WTC11 (cell line): ENCODE results near the gene SLC2A10. TPM values are rescaled to one million over a fixed set of nuclear protein-coding genes. Genes with fewer than 3 reads are reported as not detected.

Experiments
- ATAC-seq: fragments of 200-7000 bp; cut with Tn5 transposase; 2 replicates; pipeline ENCODE4 v1.10.0; 2021; ENCODE audit warnings: mild to moderate bottlenecking, moderate library complexity
- CTCF ChIA-PET: fragments of 300-600 bp; sonication (Branson Sonifier 250); formaldehyde crosslinking; loops from one replicate; lab custom pipeline; 2021; ENCODE audit warnings: antibody characterized with exemption; lab: Charles Lee
- POLR2A ChIA-PET: fragments of 350-600 bp; sonication (Branson Sonifier 250); formaldehyde crosslinking; loops from one replicate; lab custom pipeline; 2021; ENCODE audit warnings: antibody characterized with exemption; lab: Charles Lee
- DNase-seq: peaks from one replicate; pipeline ENCODE4 v3.0.0; 2021; ENCODE audit warnings: low spot score
- H3K27ac Mint-ChIP-seq: 2 replicates; pipeline ENCODE4 v1.8.0; 2021; ENCODE audit warnings: mixed read lengths
- H3K27me3 Mint-ChIP-seq: 2 replicates; pipeline ENCODE4 v1.8.0; 2021; ENCODE audit warnings: low read depth, mild to moderate bottlenecking, moderate library complexity, mixed read lengths
- H3K36me3 Mint-ChIP-seq: 2 replicates; pipeline ENCODE4 v1.8.0; 2021; ENCODE audit warnings: mixed read lengths
- H3K4me1 Mint-ChIP-seq: 2 replicates; pipeline ENCODE4 v1.8.0; 2022; ENCODE audit warnings: mixed read lengths
- H3K4me3 Mint-ChIP-seq: 2 replicates; pipeline ENCODE4 v1.8.0; 2021; ENCODE audit warnings: mild to moderate bottlenecking, moderate library complexity, mixed read lengths
- H3K9me3 Mint-ChIP-seq: 2 replicates; pipeline ENCODE4 v1.8.0; 2021; ENCODE audit warnings: mixed read lengths
- AR ChIP-seq: fragments of 250-450 bp; sonication (Bioruptor Pico); IDR thresholded peaks from 2 replicates; pipeline ENCODE4 v1.9.0; 2021; ENCODE audit warnings: mild to moderate bottlenecking
- ATF3 ChIP-seq: sonication (generic); formaldehyde crosslinking; conservative IDR thresholded peaks from 2 replicates; pipeline ENCODE4 v1.8.1; 2022; ENCODE audit warnings: mild to moderate bottlenecking, missing genetic modification reagents
- E2F4 ChIP-seq: sonication (generic); formaldehyde crosslinking; IDR thresholded peaks from 2 replicates; pipeline ENCODE4 v1.8.1; 2022; ENCODE audit warnings: low read depth, mild to moderate bottlenecking, moderate library complexity, missing genetic modification reagents, borderline replicate concordance
- FOXK1 ChIP-seq: sonication (generic); formaldehyde crosslinking; IDR thresholded peaks from 2 replicates; pipeline ENCODE4 v1.8.0; 2022; ENCODE audit warnings: mild to moderate bottlenecking, moderate library complexity, missing genetic modification reagents
- MYBL2 ChIP-seq: sonication (generic); formaldehyde crosslinking; IDR thresholded peaks from 2 replicates; pipeline ENCODE4 v1.8.1; 2023; ENCODE audit warnings: mild to moderate bottlenecking, moderate library complexity, missing genetic modification reagents
- NFATC4 ChIP-seq: fragments of 250-450 bp; sonication (Bioruptor Pico); IDR thresholded peaks from 2 replicates; pipeline ENCODE4 v1.9.0; 2021; ENCODE audit warnings: mild to moderate bottlenecking
- RORB ChIP-seq: fragments of 250-450 bp; sonication (Bioruptor Pico); IDR thresholded peaks from 2 replicates; pipeline ENCODE4 v1.9.0; 2021; ENCODE audit warnings: mild to moderate bottlenecking
- SMAD4 ChIP-seq: sonication (generic); formaldehyde crosslinking; IDR thresholded peaks from 2 replicates; pipeline ENCODE4 v1.8.0; 2022; ENCODE audit warnings: mild to moderate bottlenecking, missing genetic modification reagents
- TEAD1 ChIP-seq: sonication (generic); formaldehyde crosslinking; IDR thresholded peaks from 2 replicates; pipeline ENCODE4 v1.8.0; 2022; ENCODE audit warnings: mild to moderate bottlenecking, missing genetic modification reagents
- ZNF121 ChIP-seq: sonication (generic); formaldehyde crosslinking; IDR thresholded peaks from 2 replicates; pipeline ENCODE4 v1.8.0; 2023; ENCODE audit warnings: missing genetic modification reagents
- ZNF416 ChIP-seq: fragments of 250-450 bp; sonication (Bioruptor Pico); IDR thresholded peaks from 2 replicates; pipeline ENCODE4 v1.9.0; 2021; ENCODE audit warnings: mild to moderate bottlenecking, inconsistent platforms
- total RNA-seq: library from RNA; stranded (reverse); gene quantifications from 3 replicates; pipeline ENCODE4 v1.2.3, GENCODE V29; 2021
- TF ChIP-seq, protein P1 (sequence below): sonication (generic); formaldehyde crosslinking; IDR thresholded peaks from 2 replicates; pipeline ENCODE4 v1.8.1; 2023; ENCODE audit warnings: mild to moderate bottlenecking, moderate library complexity, missing genetic modification reagents
- TF ChIP-seq, protein P2 (sequence below): fragments of 250-450 bp; sonication (Bioruptor Pico); IDR thresholded peaks from 2 replicates; pipeline ENCODE4 v1.9.0; 2021; ENCODE audit warnings: mild to moderate bottlenecking
- TF ChIP-seq, protein P3 (sequence below): sonication (generic); formaldehyde crosslinking; IDR thresholded peaks from 2 replicates; pipeline ENCODE4 v1.8.1; 2022; ENCODE audit warnings: mild to moderate bottlenecking, moderate library complexity, missing genetic modification reagents
- TF ChIP-seq, protein P4 (sequence below): sonication (generic); formaldehyde crosslinking; IDR thresholded peaks from 2 replicates; pipeline ENCODE4 v1.8.1; 2023; ENCODE audit warnings: mild to moderate bottlenecking, missing genetic modification reagents
- TF ChIP-seq, protein P5 (sequence below): sonication (generic); formaldehyde crosslinking; IDR thresholded peaks from 2 replicates; pipeline ENCODE4 v1.8.1; 2022; ENCODE audit warnings: mild to moderate bottlenecking, missing genetic modification reagents, moderate library complexity, borderline replicate concordance

SLC2A10 gene
- total RNA-seq, 1 experiment from 2014 or later = 8.0 TPM

GRCh38 chr20:46701986-46702385 is 7.5 kb upstream of the SLC2A10 start:
- Mint-ChIP-seq H3K9me3 (peaks cover 29% of the 10 kb centered on the region), H3K4me1 (peaks cover 31% of the 10 kb centered on the region), H3K4me3 (no peak overlapping the region), H3K27ac (no peak overlapping the region), H3K36me3 (peaks cover 8% of the 10 kb centered on the region; the same call in 1 of the 2 replicates), H3K27me3 (no peaks in the 10 kb centered on the region)
- no peak for DNase-seq
- POLR2A ChIA-PET = no interaction called here
- ATAC-seq = no peak
- CTCF ChIA-PET = interaction anchor here (0.9 to 3.1 kb wide), 4 partner anchors 13 to 139 kb away, joined by 3 to 10 read pairs (median 4); partner anchors contain the start of gene TP53RK
- TF ChIP-seq FOXK1 (CRISPR knock-in tag) = no peak
- TF ChIP-seq AR (CRISPR knock-in tag) = no peak
- TF ChIP-seq, protein P1, sequence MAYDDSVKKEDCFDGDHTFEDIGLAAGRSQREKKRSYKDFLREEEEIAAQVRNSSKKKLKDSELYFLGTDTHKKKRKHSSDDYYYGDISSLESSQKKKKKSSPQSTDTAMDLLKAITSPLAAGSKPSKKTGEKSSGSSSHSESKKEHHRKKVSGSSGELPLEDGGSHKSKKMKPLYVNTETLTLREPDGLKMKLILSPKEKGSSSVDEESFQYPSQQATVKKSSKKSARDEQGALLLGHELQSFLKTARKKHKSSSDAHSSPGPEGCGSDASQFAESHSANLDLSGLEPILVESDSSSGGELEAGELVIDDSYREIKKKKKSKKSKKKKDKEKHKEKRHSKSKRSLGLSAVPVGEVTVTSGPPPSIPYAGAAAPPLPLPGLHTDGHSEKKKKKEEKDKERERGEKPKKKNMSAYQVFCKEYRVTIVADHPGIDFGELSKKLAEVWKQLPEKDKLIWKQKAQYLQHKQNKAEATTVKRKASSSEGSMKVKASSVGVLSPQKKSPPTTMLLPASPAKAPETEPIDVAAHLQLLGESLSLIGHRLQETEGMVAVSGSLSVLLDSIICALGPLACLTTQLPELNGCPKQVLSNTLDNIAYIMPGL (CRISPR knock-in tag) = no peak
- no peak for TF ChIP-seq SMAD4 (CRISPR knock-in tag)
- TF ChIP-seq, protein P2, sequence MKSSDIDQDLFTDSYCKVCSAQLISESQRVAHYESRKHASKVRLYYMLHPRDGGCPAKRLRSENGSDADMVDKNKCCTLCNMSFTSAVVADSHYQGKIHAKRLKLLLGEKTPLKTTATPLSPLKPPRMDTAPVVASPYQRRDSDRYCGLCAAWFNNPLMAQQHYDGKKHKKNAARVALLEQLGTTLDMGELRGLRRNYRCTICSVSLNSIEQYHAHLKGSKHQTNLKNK (CRISPR knock-in tag) = no peak
- TF ChIP-seq, protein P3, sequence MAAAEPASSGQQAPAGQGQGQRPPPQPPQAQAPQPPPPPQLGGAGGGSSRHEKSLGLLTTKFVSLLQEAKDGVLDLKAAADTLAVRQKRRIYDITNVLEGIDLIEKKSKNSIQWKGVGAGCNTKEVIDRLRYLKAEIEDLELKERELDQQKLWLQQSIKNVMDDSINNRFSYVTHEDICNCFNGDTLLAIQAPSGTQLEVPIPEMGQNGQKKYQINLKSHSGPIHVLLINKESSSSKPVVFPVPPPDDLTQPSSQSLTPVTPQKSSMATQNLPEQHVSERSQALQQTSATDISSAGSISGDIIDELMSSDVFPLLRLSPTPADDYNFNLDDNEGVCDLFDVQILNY (CRISPR knock-in tag) = no peak
- TF ChIP-seq RORB (CRISPR knock-in tag) = no peak
- TF ChIP-seq ATF3 (CRISPR knock-in tag) = no peak
- TF ChIP-seq NFATC4 (CRISPR knock-in tag) = no peak
- no peak for TF ChIP-seq TEAD1 (CRISPR knock-in tag)
- TF ChIP-seq E2F4 (CRISPR knock-in tag) = no peak
- TF ChIP-seq MYBL2 (CRISPR knock-in tag) = no peak
- TF ChIP-seq, protein P4, sequence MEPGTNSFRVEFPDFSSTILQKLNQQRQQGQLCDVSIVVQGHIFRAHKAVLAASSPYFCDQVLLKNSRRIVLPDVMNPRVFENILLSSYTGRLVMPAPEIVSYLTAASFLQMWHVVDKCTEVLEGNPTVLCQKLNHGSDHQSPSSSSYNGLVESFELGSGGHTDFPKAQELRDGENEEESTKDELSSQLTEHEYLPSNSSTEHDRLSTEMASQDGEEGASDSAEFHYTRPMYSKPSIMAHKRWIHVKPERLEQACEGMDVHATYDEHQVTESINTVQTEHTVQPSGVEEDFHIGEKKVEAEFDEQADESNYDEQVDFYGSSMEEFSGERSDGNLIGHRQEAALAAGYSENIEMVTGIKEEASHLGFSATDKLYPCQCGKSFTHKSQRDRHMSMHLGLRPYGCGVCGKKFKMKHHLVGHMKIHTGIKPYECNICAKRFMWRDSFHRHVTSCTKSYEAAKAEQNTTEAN = no peak
- no peak for TF ChIP-seq ZNF121 (CRISPR knock-in tag)
- TF ChIP-seq, protein P5, sequence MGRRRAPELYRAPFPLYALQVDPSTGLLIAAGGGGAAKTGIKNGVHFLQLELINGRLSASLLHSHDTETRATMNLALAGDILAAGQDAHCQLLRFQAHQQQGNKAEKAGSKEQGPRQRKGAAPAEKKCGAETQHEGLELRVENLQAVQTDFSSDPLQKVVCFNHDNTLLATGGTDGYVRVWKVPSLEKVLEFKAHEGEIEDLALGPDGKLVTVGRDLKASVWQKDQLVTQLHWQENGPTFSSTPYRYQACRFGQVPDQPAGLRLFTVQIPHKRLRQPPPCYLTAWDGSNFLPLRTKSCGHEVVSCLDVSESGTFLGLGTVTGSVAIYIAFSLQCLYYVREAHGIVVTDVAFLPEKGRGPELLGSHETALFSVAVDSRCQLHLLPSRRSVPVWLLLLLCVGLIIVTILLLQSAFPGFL = no peak
- no peak for TF ChIP-seq ZNF416 (CRISPR knock-in tag)
